ENCODE data around the gene CRISPLD2.

DNA sequence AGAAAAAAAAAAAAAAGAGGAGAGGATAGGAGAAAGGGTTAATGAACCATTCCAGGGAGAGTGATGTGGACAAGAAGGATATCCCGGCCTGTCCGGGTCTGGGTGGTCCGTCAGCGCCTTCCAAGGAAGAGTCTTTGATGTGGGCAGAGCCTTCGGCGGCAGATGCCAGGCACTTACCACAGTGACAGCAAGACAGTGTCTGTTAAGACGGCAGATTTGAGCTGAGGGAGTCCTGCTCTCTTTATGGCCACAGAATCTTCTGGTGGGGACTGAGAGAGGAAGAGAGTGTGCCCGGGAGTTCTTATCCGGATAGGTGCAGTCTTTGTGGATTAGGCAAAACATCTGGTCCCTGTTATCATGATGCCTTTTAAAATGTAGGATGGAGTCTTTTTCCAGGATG is 96.4 kb downstream of the CRISPLD2 start:
- TF ChIP-seq, protein P1, sequence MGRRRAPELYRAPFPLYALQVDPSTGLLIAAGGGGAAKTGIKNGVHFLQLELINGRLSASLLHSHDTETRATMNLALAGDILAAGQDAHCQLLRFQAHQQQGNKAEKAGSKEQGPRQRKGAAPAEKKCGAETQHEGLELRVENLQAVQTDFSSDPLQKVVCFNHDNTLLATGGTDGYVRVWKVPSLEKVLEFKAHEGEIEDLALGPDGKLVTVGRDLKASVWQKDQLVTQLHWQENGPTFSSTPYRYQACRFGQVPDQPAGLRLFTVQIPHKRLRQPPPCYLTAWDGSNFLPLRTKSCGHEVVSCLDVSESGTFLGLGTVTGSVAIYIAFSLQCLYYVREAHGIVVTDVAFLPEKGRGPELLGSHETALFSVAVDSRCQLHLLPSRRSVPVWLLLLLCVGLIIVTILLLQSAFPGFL (CRISPR knock-in tag; IDR thresholded peaks at IDR 0.05; ENCODE audit: borderline replicate concordance), result no peak
- TF ChIP-seq, protein P2, sequence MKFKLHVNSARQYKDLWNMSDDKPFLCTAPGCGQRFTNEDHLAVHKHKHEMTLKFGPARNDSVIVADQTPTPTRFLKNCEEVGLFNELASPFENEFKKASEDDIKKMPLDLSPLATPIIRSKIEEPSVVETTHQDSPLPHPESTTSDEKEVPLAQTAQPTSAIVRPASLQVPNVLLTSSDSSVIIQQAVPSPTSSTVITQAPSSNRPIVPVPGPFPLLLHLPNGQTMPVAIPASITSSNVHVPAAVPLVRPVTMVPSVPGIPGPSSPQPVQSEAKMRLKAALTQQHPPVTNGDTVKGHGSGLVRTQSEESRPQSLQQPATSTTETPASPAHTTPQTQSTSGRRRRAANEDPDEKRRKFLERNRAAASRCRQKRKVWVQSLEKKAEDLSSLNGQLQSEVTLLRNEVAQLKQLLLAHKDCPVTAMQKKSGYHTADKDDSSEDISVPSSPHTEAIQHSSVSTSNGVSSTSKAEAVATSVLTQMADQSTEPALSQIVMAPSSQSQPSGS (CRISPR knock-in tag; IDR thresholded peaks at IDR 0.05; ENCODE audit: borderline replicate concordance, low read depth), result no peak
- TF ChIP-seq, protein P3, sequence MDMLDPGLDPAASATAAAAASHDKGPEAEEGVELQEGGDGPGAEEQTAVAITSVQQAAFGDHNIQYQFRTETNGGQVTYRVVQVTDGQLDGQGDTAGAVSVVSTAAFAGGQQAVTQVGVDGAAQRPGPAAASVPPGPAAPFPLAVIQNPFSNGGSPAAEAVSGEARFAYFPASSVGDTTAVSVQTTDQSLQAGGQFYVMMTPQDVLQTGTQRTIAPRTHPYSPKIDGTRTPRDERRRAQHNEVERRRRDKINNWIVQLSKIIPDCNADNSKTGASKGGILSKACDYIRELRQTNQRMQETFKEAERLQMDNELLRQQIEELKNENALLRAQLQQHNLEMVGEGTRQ (CRISPR knock-in tag; IDR thresholded peaks at IDR 0.05), result no peak
- TF ChIP-seq ZNF121 (CRISPR knock-in tag; IDR thresholded peaks at IDR 0.05) (no peak), SMAD3 (CRISPR knock-in tag; IDR thresholded peaks at IDR 0.05; ENCODE audit: borderline replicate concordance) (no peak), ZNF232 (CRISPR knock-in tag; IDR thresholded peaks at IDR 0.05) (no peak), TP53 (CRISPR knock-in tag; IDR thresholded peaks at IDR 0.05) (no peak), RELA (CRISPR knock-in tag; IDR thresholded peaks at IDR 0.05; ENCODE audit: borderline replicate concordance) (no peak)
- TF ChIP-seq, protein P4, sequence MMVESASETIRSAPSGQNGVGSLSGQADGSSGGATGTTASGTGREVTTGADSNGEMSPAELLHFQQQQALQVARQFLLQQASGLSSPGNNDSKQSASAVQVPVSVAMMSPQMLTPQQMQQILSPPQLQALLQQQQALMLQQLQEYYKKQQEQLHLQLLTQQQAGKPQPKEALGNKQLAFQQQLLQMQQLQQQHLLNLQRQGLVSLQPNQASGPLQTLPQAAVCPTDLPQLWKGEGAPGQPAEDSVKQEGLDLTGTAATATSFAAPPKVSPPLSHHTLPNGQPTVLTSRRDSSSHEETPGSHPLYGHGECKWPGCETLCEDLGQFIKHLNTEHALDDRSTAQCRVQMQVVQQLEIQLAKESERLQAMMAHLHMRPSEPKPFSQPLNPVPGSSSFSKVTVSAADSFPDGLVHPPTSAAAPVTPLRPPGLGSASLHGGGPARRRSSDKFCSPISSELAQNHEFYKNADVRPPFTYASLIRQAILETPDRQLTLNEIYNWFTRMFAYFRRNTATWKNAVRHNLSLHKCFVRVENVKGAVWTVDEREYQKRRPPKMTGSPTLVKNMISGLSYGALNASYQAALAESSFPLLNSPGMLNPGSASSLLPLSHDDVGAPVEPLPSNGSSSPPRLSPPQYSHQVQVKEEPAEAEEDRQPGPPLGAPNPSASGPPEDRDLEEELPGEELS (CRISPR knock-in tag; IDR thresholded peaks at IDR 0.05), result no peak
- TF ChIP-seq, protein P5, sequence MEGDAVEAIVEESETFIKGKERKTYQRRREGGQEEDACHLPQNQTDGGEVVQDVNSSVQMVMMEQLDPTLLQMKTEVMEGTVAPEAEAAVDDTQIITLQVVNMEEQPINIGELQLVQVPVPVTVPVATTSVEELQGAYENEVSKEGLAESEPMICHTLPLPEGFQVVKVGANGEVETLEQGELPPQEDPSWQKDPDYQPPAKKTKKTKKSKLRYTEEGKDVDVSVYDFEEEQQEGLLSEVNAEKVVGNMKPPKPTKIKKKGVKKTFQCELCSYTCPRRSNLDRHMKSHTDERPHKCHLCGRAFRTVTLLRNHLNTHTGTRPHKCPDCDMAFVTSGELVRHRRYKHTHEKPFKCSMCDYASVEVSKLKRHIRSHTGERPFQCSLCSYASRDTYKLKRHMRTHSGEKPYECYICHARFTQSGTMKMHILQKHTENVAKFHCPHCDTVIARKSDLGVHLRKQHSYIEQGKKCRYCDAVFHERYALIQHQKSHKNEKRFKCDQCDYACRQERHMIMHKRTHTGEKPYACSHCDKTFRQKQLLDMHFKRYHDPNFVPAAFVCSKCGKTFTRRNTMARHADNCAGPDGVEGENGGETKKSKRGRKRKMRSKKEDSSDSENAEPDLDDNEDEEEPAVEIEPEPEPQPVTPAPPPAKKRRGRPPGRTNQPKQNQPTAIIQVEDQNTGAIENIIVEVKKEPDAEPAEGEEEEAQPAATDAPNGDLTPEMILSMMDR (IDR thresholded peaks at IDR 0.05), result no peak
- TF ChIP-seq, protein P6, sequence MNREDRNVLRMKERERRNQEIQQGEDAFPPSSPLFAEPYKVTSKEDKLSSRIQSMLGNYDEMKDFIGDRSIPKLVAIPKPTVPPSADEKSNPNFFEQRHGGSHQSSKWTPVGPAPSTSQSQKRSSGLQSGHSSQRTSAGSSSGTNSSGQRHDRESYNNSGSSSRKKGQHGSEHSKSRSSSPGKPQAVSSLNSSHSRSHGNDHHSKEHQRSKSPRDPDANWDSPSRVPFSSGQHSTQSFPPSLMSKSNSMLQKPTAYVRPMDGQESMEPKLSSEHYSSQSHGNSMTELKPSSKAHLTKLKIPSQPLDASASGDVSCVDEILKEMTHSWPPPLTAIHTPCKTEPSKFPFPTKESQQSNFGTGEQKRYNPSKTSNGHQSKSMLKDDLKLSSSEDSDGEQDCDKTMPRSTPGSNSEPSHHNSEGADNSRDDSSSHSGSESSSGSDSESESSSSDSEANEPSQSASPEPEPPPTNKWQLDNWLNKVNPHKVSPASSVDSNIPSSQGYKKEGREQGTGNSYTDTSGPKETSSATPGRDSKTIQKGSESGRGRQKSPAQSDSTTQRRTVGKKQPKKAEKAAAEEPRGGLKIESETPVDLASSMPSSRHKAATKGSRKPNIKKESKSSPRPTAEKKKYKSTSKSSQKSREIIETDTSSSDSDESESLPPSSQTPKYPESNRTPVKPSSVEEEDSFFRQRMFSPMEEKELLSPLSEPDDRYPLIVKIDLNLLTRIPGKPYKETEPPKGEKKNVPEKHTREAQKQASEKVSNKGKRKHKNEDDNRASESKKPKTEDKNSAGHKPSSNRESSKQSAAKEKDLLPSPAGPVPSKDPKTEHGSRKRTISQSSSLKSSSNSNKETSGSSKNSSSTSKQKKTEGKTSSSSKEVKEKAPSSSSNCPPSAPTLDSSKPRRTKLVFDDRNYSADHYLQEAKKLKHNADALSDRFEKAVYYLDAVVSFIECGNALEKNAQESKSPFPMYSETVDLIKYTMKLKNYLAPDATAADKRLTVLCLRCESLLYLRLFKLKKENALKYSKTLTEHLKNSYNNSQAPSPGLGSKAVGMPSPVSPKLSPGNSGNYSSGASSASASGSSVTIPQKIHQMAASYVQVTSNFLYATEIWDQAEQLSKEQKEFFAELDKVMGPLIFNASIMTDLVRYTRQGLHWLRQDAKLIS (CRISPR knock-in tag; IDR thresholded peaks at IDR 0.05; ENCODE audit: borderline replicate concordance), result no peak

Measured in WTC11 (cell line).